BLaER1 (cell line): Measurements from ENCODE around the gene SH3RF2.
"Not testable (repeated sequence)": the region's sequence is repeated elsewhere in the genome, so short reads cannot be mapped to it uniquely, and the experiment has no call there.

ENCODE experiments used
- H3K27ac ChIP-seq: shearing (Covaris generic); formaldehyde crosslinking; 2 replicates; pipeline ENCODE4 v1.8.1; 2022
- H3K27me3 ChIP-seq: shearing (Covaris generic); formaldehyde crosslinking; 2 replicates; pipeline ENCODE4 v1.8.1; 2022
- H3K36me3 ChIP-seq: shearing (Covaris generic); formaldehyde crosslinking; 2 replicates; pipeline ENCODE4 v1.8.1; 2022
- H3K4me1 ChIP-seq: shearing (Covaris generic); formaldehyde crosslinking; 2 replicates; pipeline ENCODE4 v1.8.1; 2022
- H3K4me2 ChIP-seq: shearing (Covaris generic); formaldehyde crosslinking; 2 replicates; pipeline ENCODE4 v1.8.1; 2022
- H3K4me3 ChIP-seq: shearing (Covaris generic); formaldehyde crosslinking; 2 replicates; pipeline ENCODE4 v1.8.1; 2022
- H3K9ac ChIP-seq: shearing (Covaris generic); formaldehyde crosslinking; 2 replicates; pipeline ENCODE4 v1.8.1; 2022
- H3K9me3 ChIP-seq: shearing (Covaris generic); formaldehyde crosslinking; 2 replicates; pipeline ENCODE4 v1.8.1; 2022
- H4K20me1 ChIP-seq: shearing (Covaris generic); formaldehyde crosslinking; 2 replicates; pipeline ENCODE4 v1.8.1; 2022
- Cebpa-rat ChIP-seq: shearing (Covaris generic); IDR thresholded peaks from 2 replicates; pipeline ENCODE4 v1.8.1; 2022

SH3RF2 gene

DNA sequence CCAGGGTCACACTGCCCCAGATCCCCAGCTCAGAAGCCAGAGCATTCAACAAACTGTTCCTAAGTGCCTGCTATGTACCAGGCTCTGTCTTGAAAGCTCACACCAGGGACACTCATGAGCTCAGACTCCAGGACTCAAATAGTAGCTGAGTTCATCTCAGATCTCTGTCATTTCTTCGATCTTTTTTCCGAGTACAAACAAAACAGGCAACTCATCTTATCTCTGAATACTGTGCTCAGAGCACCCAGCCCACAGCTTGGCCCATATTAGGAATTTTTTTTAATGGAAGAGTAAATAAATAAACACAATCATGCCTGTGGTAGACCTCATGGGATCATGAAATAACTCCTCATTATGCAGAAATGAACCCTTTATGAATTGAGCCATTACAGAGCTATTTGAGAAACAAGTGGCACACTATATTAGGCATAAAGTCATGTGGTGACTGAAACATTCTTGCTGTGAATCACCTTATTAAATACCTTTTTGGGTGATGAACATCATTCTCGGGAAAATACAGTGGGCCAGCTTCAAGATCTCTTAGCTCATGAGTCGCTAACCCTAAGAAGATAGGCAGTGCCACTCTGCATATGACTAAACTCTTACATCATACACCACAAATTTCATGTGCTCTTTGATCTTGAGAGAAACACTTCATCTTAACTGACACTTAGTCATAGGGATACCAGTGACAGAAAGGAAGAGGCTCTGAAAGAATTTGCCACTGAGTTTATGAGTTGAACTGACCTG is 9.9 kb downstream of the SH3RF2 start:
- H4K20me1 ChIP-seq = no peaks in the 10 kb centered on the region
- H3K27me3 ChIP-seq = no peaks in the 10 kb centered on the region
- TF ChIP-seq Cebpa-rat = no peak
- H3K4me1 ChIP-seq = peaks cover 11% of the 10 kb centered on the region; the same call in 1 of the 2 replicates
- H3K4me3 ChIP-seq = no peak overlapping the region
- H3K36me3 ChIP-seq = no peaks in the 10 kb centered on the region
- H3K9ac ChIP-seq = no peak overlapping the region
- no peaks in the 10 kb centered on the region for H3K9me3 ChIP-seq
- H3K4me2 ChIP-seq = no peak overlapping the region
- no peak overlapping the region for H3K27ac ChIP-seq

- Histone ChIP-seq H3K27me3 (no peaks in the 10 kb centered on the region), H3K36me3 (no peaks in the 10 kb centered on the region), H3K9me3 (no peaks in the 10 kb centered on the region), H3K9ac (no peak overlapping the region), H4K20me1 (no peaks in the 10 kb centered on the region), H3K27ac (no peak overlapping the region), H3K4me1 (peaks cover 11% of the 10 kb centered on the region; the same call in 1 of the 2 replicates), H3K4me3 (no peak overlapping the region), H3K4me2 (no peak overlapping the region)
- no peak for TF ChIP-seq Cebpa-rat
Observed at GRCh38 chr5:145947581-145947980, 11.2 kb downstream of the SH3RF2 start.

DNA sequence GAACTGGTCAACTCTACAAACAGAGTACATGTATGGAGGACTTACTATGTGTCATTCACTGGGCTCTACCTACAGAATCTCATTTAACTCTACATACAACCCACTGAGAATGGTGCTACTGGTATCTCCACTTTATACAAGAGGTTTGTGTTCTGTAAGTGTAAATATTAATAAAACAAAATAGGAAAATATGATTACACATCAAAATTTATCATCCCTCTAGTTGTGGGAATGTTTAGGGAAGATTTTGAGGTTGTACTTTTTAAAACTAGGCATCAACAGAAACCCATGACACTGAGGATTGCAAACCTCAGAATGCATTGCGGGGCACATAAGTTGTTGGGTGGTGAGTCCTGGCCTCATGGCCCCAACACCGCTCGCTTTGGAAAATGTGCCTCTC is 11.7 kb downstream of the SH3RF2 start:
- Histone ChIP-seq H3K4me1 (peaks cover 11% of the 10 kb centered on the region; the same call in 1 of the 2 replicates), H3K4me3 (no peak overlapping the region), H3K27me3 (no peaks in the 10 kb centered on the region), H3K27ac (no peak overlapping the region), H3K36me3 (no peaks in the 10 kb centered on the region), H3K4me2 (no peak overlapping the region), H4K20me1 (no peaks in the 10 kb centered on the region), H3K9ac (no peak overlapping the region), H3K9me3 (no peaks in the 10 kb centered on the region)
- no peak for TF ChIP-seq Cebpa-rat

GRCh38 chr5:145948921-145949320 is 12.5 kb downstream of the SH3RF2 start:
- no peak overlapping the region for H3K9ac ChIP-seq
- H3K27ac ChIP-seq = no peak overlapping the region
- peaks cover 11% of the 10 kb centered on the region; the same call in 1 of the 2 replicates for H3K4me1 ChIP-seq
- no peak for TF ChIP-seq Cebpa-rat
- no peaks in the 10 kb centered on the region for H3K9me3 ChIP-seq
- no peak overlapping the region for H3K4me2 ChIP-seq
- no peak overlapping the region for H3K4me3 ChIP-seq
- no peaks in the 10 kb centered on the region for H3K27me3 ChIP-seq
- no peaks in the 10 kb centered on the region for H4K20me1 ChIP-seq
- no peaks in the 10 kb centered on the region for H3K36me3 ChIP-seq

DNA sequence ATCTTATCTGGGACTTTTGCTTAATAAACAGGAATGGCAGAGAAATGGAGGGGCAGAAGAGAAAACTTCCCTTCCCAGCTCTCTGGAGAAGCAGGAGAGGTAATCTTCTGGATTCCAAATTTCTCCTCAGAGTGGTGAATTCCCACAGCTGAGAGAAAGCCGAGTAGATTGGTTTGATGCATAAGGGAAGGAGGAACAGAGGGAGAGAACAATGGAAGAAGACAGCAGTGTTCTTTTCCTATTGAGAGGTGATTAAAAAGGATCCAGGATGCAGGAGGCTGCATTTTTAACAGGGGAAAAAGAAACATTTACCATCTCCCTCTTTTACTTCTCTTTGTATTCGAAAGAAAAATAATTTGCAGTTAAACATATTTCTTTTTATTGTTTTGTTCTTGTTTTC is 13.1 kb downstream of the SH3RF2 start:
- peaks cover 11% of the 10 kb centered on the region; the same call in 1 of the 2 replicates for H3K4me1 ChIP-seq
- TF ChIP-seq Cebpa-rat = no peak
- no peak overlapping the region for H3K4me3 ChIP-seq

DNA sequence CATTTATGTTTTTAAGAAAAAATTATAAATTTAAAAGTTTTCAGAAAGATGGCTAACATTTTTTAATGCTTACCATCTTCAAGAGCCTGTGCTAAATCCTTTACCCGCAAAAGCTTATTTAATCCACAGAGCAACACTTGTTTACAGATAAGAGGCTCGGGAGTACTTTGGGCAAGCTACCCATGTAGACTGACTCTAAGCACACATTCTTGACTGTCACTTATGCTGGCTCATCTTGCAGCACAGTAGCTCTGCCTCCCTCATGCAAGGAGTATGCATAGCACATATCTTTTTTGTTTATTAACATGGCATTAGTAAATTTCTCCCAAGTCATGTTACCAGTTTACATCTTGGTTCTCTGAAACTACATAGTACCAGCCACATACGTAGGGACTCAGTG is 14.7 kb downstream of the SH3RF2 start:
- Histone ChIP-seq H3K4me1 (peaks cover 7% of the 10 kb centered on the region; the same call in 1 of the 2 replicates), H3K9ac (no peak overlapping the region), H4K20me1 (no peaks in the 10 kb centered on the region), H3K4me3 (no peak overlapping the region), H3K36me3 (no peaks in the 10 kb centered on the region), H3K4me2 (no peak overlapping the region), H3K27me3 (no peaks in the 10 kb centered on the region), H3K9me3 (no peaks in the 10 kb centered on the region), H3K27ac (no peak overlapping the region)
- no peak for TF ChIP-seq Cebpa-rat

More for the DNA sequence above, 13.1 kb downstream of the SH3RF2 start:
- H3K27me3 ChIP-seq = no peaks in the 10 kb centered on the region
- no peak overlapping the region for H3K9ac ChIP-seq
- no peak overlapping the region for H3K4me2 ChIP-seq
- no peak overlapping the region for H3K27ac ChIP-seq
- no peaks in the 10 kb centered on the region for H3K36me3 ChIP-seq
- H3K9me3 ChIP-seq = no peaks in the 10 kb centered on the region
- no peaks in the 10 kb centered on the region for H4K20me1 ChIP-seq

GRCh38 chr5:145953202-145953601 is 16.8 kb downstream of the SH3RF2 start:
- Histone ChIP-seq H3K27me3 (no peaks in the 10 kb centered on the region), H3K9me3 (no peaks in the 10 kb centered on the region), H3K27ac (no peak overlapping the region), H3K4me2 (no peak overlapping the region), H3K36me3 (no peaks in the 10 kb centered on the region), H3K9ac (no peak overlapping the region), H4K20me1 (no peaks in the 10 kb centered on the region), H3K4me1 (no peaks in the 10 kb centered on the region), H3K4me3 (no peak overlapping the region)
- no peak for TF ChIP-seq Cebpa-rat

- not testable (repeated sequence) for H3K4me3 ChIP-seq, H4K20me1 ChIP-seq, H3K27me3 ChIP-seq, H3K4me1 ChIP-seq, H3K9me3 ChIP-seq, H3K27ac ChIP-seq, H3K9ac ChIP-seq, H3K36me3 ChIP-seq, H3K4me2 ChIP-seq
Observed at GRCh38 chr5:145954140-145954539, 17.8 kb downstream of the SH3RF2 start.

GRCh38 chr5:145957388-145957787 is 21.0 kb downstream of the SH3RF2 start:
- no peak overlapping the region for H3K9ac ChIP-seq
- H3K4me1 ChIP-seq = no peaks in the 10 kb centered on the region
- no peaks in the 10 kb centered on the region for H3K9me3 ChIP-seq
- no peaks in the 10 kb centered on the region for H3K36me3 ChIP-seq
- H3K4me2 ChIP-seq = no peak overlapping the region
- H3K27ac ChIP-seq = no peak overlapping the region
- TF ChIP-seq Cebpa-rat = no peak
- H3K4me3 ChIP-seq = no peak overlapping the region
- no peaks in the 10 kb centered on the region for H3K27me3 ChIP-seq
- no peaks in the 10 kb centered on the region for H4K20me1 ChIP-seq

GRCh38 chr5:145958436-145958835 is 22.1 kb downstream of the SH3RF2 start:
- Histone ChIP-seq H3K4me3 (no peak overlapping the region), H3K36me3 (no peaks in the 10 kb centered on the region), H3K4me1 (no peaks in the 10 kb centered on the region), H3K27ac (no peak overlapping the region), H3K27me3 (no peaks in the 10 kb centered on the region), H3K9me3 (no peaks in the 10 kb centered on the region), H3K9ac (no peak overlapping the region), H3K4me2 (no peak overlapping the region), H4K20me1 (no peaks in the 10 kb centered on the region)
- no peak for TF ChIP-seq Cebpa-rat

GRCh38 chr5:145960166-145960565 is 23.8 kb downstream of the SH3RF2 start:
- Histone ChIP-seq H3K4me3 (no peak overlapping the region), H3K9ac (no peak overlapping the region), H3K27me3 (no peaks in the 10 kb centered on the region), H3K36me3 (no peaks in the 10 kb centered on the region), H3K27ac (no peak overlapping the region), H4K20me1 (no peaks in the 10 kb centered on the region), H3K4me2 (no peak overlapping the region), H3K9me3 (no peaks in the 10 kb centered on the region), H3K4me1 (no peaks in the 10 kb centered on the region)
- TF ChIP-seq Cebpa-rat = no peak
